Activated CD4-positive, alpha-beta T cell treated with anti-CD3 and anti-CD28 coated beads, Interleukin-2, amount 50 U/mL, for 1 hour (primary cell): ENCODE measurements around the gene KCNJ10.

Experiments
- DNase-seq: peaks from one replicate; pipeline ENCODE4 v3.0.0-alpha.2; 2020

Gene KCNJ10

GRCh38 chr1:160082926-160083325 is 13.0 kb upstream of the KCNJ10 start:
- no peak for DNase-seq

- no peak for DNase-seq
These were observed 12.5 kb upstream of the KCNJ10 start for GRCh38 chr1:160082487-160082886.

GRCh38 chr1:160081261-160081936 is 11.4 kb upstream of the KCNJ10 start, which contains the start of gene KCNJ9:
Gene KCNJ9, plus strand, starts transcription at chr1:160081538. Its CDS starts 2,493 bp downstream, at chr1:160084031.
- DNase-seq, result no peak

- no peak for DNase-seq
These were observed 10.6 kb upstream of the KCNJ10 start for GRCh38 chr1:160080381-160081100.

GRCh38 chr1:160079448-160079847 is 9.5 kb upstream of the KCNJ10 start:
- DNase-seq, result no peak

- DNase-seq, result peak; percentile 57
These were observed 8.7 kb upstream of the KCNJ10 start for GRCh38 chr1:160078512-160079195.

GRCh38 chr1:160077486-160077885 is 7.5 kb upstream of the KCNJ10 start:
- no peak for DNase-seq

GRCh38 chr1:160076295-160076694 is 6.3 kb upstream of the KCNJ10 start:
- no peak for DNase-seq

- no peak for DNase-seq
These were observed 5.9 kb upstream of the KCNJ10 start for GRCh38 chr1:160075836-160076235.

- DNase-seq, result no peak
These were observed 4.9 kb upstream of the KCNJ10 start for GRCh38 chr1:160074865-160075264.

GRCh38 chr1:160071289-160071688 is 1.3 kb upstream of the KCNJ10 start:
- DNase-seq, result no peak

- peak; percentile 71 for DNase-seq
These were observed 543 bp upstream of the KCNJ10 start for GRCh38 chr1:160070243-160071163.

- no peak for DNase-seq
These were observed 1.7 kb downstream of the KCNJ10 start for GRCh38 chr1:160068225-160068624.

GRCh38 chr1:160066829-160067745 is 2.9 kb downstream of the KCNJ10 start:
- DNase-seq, result no peak

GRCh38 chr1:160064746-160065145 is 5.2 kb downstream of the KCNJ10 start:
- DNase-seq, result no peak

GRCh38 chr1:160064164-160064563 is 5.8 kb downstream of the KCNJ10 start:
- no peak for DNase-seq

- DNase-seq, result no peak
These were observed 6.8 kb downstream of the KCNJ10 start for GRCh38 chr1:160063176-160063575.

- no peak for DNase-seq
These were observed 7.8 kb downstream of the KCNJ10 start for GRCh38 chr1:160062230-160062532.

- DNase-seq, result no peak
These were observed 8.4 kb downstream of the KCNJ10 start for GRCh38 chr1:160061369-160062229.

GRCh38 chr1:160058087-160058486 is 11.9 kb downstream of the KCNJ10 start:
- no peak for DNase-seq

GRCh38 chr1:160056648-160057169 is 13.3 kb downstream of the KCNJ10 start:
- DNase-seq, result no peak
